Right lobe of liver (tissue), 4 donors: Measurements from ENCODE around the gene ZFP92.
"Not testable (repeated sequence)": the region's sequence is repeated elsewhere in the genome, so short reads cannot be mapped to it uniquely, and the experiment has no call there.

Source experiments
- CTCF ChIP-seq, 4 donors: fragments of 200-600 bp in 3 of 4; fragments of 450-650 bp in 1 of 4; IDR thresholded peaks; one replicate each; pipeline versions ENCODE4 v1.5.1 to v1.8.0; 2016 to 2022; ENCODE audit warnings: antibody characterized with exemption in 4 of 4, mild to moderate bottlenecking in 2 of 4
- POLR2A ChIP-seq: fragments of 450-650 bp; IDR thresholded peaks from one replicate; pipeline ENCODE4 v1.6.1; 2017; ENCODE audit warnings: antibody characterized with exemption, mild to moderate bottlenecking
- donor health status: DM: no; HTN: no; CAD: no.
- donor health status: DM: no; HTN: no; CAD: no.
- donor health status: DM: no; HTN: yes; CAD: no.

GRCh38 chrX:153384973-153385372 lies 26.3 kb upstream of the ZFP92 start:
- TF ChIP-seq CTCF (IDR thresholded peaks at IDR 0.05); POLR2A: not testable (repeated sequence)
